DMS53 treated with DMSO at 0.1 percent for 48 hours (cell line): Measurements from ENCODE around the gene MRPS11.
"Not testable (repeated sequence)": the region's sequence is repeated elsewhere in the genome, so short reads cannot be mapped to it uniquely, and the experiment has no call there.

Experiments used
- DNase-seq: peaks from one replicate; lab custom pipeline; 2025; ENCODE audit not compliant: unreplicated experiment; lab: John Stamatoyannopoulos, UW

The MRPS11 gene

GRCh38 chr15:88454867-88455810 lies 12.4 kb upstream of the MRPS11 start:
- peak; percentile 61 for DNase-seq

- no peak for DNase-seq
Measured at GRCh38 chr15:88456733-88457132, 10.8 kb upstream of the MRPS11 start.

- no peak for DNase-seq
Measured at GRCh38 chr15:88463870-88464532, 3.5 kb upstream of the MRPS11 start.

- DNase-seq = no peak
Measured at GRCh38 chr15:88465633-88466224, 1.8 kb upstream of the MRPS11 start.

- no peak for DNase-seq
Measured at GRCh38 chr15:88467935-88468528, 524 bp downstream of the MRPS11 start.

GRCh38 chr15:88468721-88469120 lies 1.2 kb downstream of the MRPS11 start:
- DNase-seq = not testable (repeated sequence)

GRCh38 chr15:88469321-88469720 lies 1.8 kb downstream of the MRPS11 start:
- DNase-seq = no peak

GRCh38 chr15:88470625-88471372 lies 3.3 kb downstream of the MRPS11 start:
- no peak for DNase-seq

- no peak for DNase-seq
Measured at GRCh38 chr15:88472225-88472624, 4.7 kb downstream of the MRPS11 start.

GRCh38 chr15:88473661-88474293 lies 6.3 kb downstream of the MRPS11 start:
- not testable (repeated sequence) for DNase-seq

- peak; percentile 23 for DNase-seq
Measured at GRCh38 chr15:88476635-88477060, 9.1 kb downstream of the MRPS11 start.

- no peak for DNase-seq
Measured at GRCh38 chr15:88477126-88477525, 9.6 kb downstream of the MRPS11 start.

GRCh38 chr15:88477904-88478303 lies 10.4 kb downstream of the MRPS11 start:
- no peak for DNase-seq

- DNase-seq = no peak
Measured at GRCh38 chr15:88479169-88479568, 11.7 kb downstream of the MRPS11 start.

GRCh38 chr15:88480981-88481380 lies 13.5 kb downstream of the MRPS11 start:
- no peak for DNase-seq

GRCh38 chr15:88482263-88482662 lies 14.8 kb downstream of the MRPS11 start:
- DNase-seq = no peak

- no peak for DNase-seq
Measured at GRCh38 chr15:88484682-88485331, 17.3 kb downstream of the MRPS11 start.

GRCh38 chr15:88487178-88487795 lies 19.8 kb downstream of the MRPS11 start:
- DNase-seq = no peak

GRCh38 chr15:88487796-88488523 lies 20.5 kb downstream of the MRPS11 start:
- no peak for DNase-seq
